Right cardiac atrium (tissue), 5 donors: ENCODE measurements around the gene HPN. TPM values are rescaled to one million over a fixed set of nuclear protein-coding genes. Genes with fewer than 3 reads are reported as not detected.

ENCODE experiments used
- ATAC-seq, 2 donors: fragments of 200-7000 bp; cut with Tn5 transposase; one replicate each; pipeline versions ENCODE4 v1.8.0 to v1.9.1; 2020; ENCODE audit warnings: moderate library complexity in 2 of 2, mild to moderate bottlenecking in 1 of 2
- DNase-seq, 3 donors: peaks; one replicate each; pipeline ENCODE4 v3.0.0-alpha.2; 2020
- H3K27ac ChIP-seq: one replicate; pipeline ENCODE4 v1.5.1; 2013; ENCODE audit warnings: mild to moderate bottlenecking, low read length, control low read depth, moderate library complexity
- H3K27me3 ChIP-seq: one replicate; pipeline ENCODE4 v1.6.1; 2013; ENCODE audit not compliant: control insufficient read depth, insufficient read depth
- H3K4me1 ChIP-seq: one replicate; pipeline ENCODE4 v1.6.1; 2013; ENCODE audit warnings: low read length; ENCODE audit not compliant: control insufficient read depth, insufficient read depth
- H3K4me3 ChIP-seq: one replicate; pipeline ENCODE4 v1.5.1; 2013; ENCODE audit warnings: low read length, control low read depth
- H3K9me3 ChIP-seq: one replicate; pipeline ENCODE4 v1.6.1; 2013; ENCODE audit warnings: low read length; ENCODE audit not compliant: control insufficient read depth
- WGBS: extraction: QIAGEN DNeasy Blood & Tissue Kit; methylation state at CpG from one replicate; pipeline ENCODE4 v1.1.7; 2013; 5-methylcytosine and 5-hydroxymethylcytosine counted together
- intact Hi-C, 4 donors: fragments of 100-400 bp; cut with DNase I; formaldehyde crosslinking; loops; one replicate each; pipeline versions ENCODE4 v1.11.0 to v1.14.0; 2022 to 2023
- polyA plus RNA-seq: library from polyadenylated mRNA; stranded (reverse); fragments of 200-250 nt; gene quantifications from one replicate; pipeline ENCODE4 v1.2.3, GENCODE V29; 2013
- total RNA-seq, 4 donors: library from RNA; stranded (reverse); fragmentation: NEBNext Ultra II Directional; extraction: Animal tissue kit (Norgen Biotek cat#: 25700); gene quantifications; one replicate each; pipeline ENCODE4 v1.2.1, GENCODE V29; 2021
- donor health status: healthy with polysubstance abuse.
- donor health status: DM: no; HTN: yes; CAD: no.
- donor health status: DM: no; HTN: no; CAD: no.
- donor health status: DM: no; HTN: yes; CAD: no; lungs with severe emphysema.
- donor health status: DM: yes; HTN: yes; CAD: no.

Gene HPN
- total and polyA plus RNA-seq, 5 donors = 1.5 to 7.0 (median 4.5) TPM

DNA sequence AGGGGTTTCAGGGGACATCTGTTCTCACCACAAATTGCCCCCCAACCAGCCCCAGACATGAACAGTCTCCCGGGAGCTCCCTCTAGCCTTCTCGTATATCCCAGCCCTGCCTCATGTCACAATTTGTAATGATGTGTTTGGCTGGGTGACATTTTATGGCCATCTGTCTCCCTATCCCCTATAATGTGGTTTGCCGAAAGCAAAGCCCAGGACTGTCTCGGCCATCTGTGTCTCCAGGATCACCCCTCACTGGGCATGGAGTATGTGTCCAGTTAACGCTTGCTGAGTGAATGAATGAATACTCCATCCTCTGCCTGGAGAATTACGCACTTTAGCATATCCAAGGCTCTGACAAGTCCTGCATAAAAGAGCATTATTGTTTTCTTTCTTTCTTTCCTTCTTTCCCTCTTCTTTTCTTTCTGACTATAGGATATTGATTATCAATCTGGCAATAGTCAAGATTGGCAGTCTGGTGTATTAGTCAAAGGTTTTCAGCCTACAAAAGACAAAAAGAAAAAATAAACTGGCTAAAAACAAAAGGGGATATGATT, 15.1 kb downstream of the HPN start:
- Histone ChIP-seq H3K4me1 (no peaks in the 10 kb centered on the region), H3K27me3 (no peaks in the 10 kb centered on the region), H3K4me3 (no peak overlapping the region), H3K27ac (no peak overlapping the region), H3K9me3 (no peaks in the 10 kb centered on the region)
- intact Hi-C loops = no loop called here
- no peak for DNase-seq
- WGBS = 64% methylated on average over 6 of the region's 6 CpGs
- ATAC-seq = no peak

DNA sequence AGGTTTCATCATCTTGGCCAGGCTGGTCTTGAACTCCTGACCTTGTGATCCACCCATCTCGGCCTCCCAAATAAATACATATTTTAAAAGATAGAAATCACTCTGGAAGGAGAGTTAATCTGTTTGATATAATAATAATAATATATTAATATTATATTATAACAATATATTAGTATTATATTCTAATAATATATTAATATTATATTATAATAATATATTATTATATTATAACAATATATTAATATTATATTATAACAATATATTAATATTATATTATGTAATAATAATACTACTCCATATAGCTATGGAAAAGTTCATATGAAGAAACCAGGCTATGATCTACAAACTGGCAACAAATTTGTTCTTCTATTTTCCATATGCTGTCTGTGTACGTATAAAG, 16.8 kb downstream of the HPN start:
- ATAC-seq (no peak), DNase-seq (no peak)
- Histone ChIP-seq H3K4me1 (no peaks in the 10 kb centered on the region), H3K27ac (no peak overlapping the region), H3K4me3 (no peak overlapping the region), H3K9me3 (no peaks in the 10 kb centered on the region), H3K27me3 (no peaks in the 10 kb centered on the region)
- intact Hi-C loops = no loop called here
- WGBS = 74% methylated on average over 2 of the region's 2 CpGs

DNA sequence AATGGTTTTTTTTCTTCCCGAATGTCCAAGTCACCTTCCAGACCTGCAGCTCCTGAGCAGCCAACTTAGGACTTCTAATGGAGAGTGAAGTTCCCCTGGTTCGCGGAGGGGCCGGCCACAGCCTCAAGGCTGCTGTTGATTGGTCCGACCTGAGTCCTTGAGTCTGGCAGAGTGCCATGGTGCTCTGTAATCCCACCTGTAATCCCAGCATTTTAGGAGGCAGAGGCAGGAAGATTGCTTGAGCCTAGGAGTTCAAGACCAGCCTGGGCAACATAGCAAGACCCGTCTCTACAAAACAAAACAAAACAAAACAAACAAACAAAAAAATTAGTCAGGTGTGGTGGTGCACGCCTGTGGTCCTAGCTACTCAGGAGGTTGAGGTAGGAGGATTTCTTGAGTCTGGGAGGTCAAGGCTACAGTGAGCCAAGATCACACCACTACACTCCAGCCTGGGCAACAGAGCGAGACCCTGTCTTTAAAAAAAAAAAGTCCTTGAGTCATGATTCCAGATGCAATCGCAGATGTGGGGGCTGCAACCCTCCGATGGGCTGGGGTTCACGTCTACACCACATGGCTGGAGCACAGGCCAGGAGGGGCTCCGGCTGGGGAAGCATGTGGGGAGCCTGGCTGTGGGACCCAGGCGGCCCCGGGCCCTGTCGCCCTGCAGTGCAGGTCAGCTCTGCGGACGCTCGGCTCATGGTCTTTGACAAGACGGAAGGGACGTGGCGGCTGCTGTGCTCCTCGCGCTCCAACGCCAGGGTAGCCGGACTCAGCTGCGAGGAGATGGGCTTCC, 17.7 kb downstream of the HPN start:
- peak in 1 of 2 donors; percentile 35 for ATAC-seq
- 87% methylated on average over 26 of the region's 26 CpGs for WGBS
- DNase-seq = no peak

DNA sequence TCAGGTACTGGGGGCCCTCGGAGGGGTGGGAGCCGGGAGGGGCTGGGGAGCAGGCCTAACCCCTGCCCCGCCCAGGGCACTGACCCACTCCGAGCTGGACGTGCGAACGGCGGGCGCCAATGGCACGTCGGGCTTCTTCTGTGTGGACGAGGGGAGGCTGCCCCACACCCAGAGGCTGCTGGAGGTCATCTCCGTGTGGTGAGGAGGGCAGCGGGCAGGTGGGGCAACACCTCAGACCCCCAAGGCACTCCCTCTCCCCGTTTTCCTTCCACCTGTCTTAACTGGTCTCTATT, 18.2 kb downstream of the HPN start:
- H3K9me3 ChIP-seq = no peaks in the 10 kb centered on the region
- intact Hi-C loops = loop anchor here in 2 of 4 donors (10.0 kb wide), 1 partner anchor 75 kb away; the partner anchor contains the start of genes FXYD1 (in 2 of the 2) and LGI4 (in 2 of the 2)
- ATAC-seq (no peak), DNase-seq (no peak)
- no peak overlapping the region for H3K27ac ChIP-seq
- 88% methylated on average over 15 of the region's 15 CpGs for WGBS
- no peak overlapping the region for H3K4me3 ChIP-seq
- no peaks in the 10 kb centered on the region for H3K4me1 ChIP-seq
- no peaks in the 10 kb centered on the region for H3K27me3 ChIP-seq

More for the DNA sequence above, 17.7 kb downstream of the HPN start:
- no peaks in the 10 kb centered on the region for H3K4me1 ChIP-seq
- no peaks in the 10 kb centered on the region for H3K9me3 ChIP-seq
- H3K27me3 ChIP-seq = no peaks in the 10 kb centered on the region
- intact Hi-C loops = no loop called here
- no peak overlapping the region for H3K4me3 ChIP-seq
- H3K27ac ChIP-seq = no peak overlapping the region

DNA sequence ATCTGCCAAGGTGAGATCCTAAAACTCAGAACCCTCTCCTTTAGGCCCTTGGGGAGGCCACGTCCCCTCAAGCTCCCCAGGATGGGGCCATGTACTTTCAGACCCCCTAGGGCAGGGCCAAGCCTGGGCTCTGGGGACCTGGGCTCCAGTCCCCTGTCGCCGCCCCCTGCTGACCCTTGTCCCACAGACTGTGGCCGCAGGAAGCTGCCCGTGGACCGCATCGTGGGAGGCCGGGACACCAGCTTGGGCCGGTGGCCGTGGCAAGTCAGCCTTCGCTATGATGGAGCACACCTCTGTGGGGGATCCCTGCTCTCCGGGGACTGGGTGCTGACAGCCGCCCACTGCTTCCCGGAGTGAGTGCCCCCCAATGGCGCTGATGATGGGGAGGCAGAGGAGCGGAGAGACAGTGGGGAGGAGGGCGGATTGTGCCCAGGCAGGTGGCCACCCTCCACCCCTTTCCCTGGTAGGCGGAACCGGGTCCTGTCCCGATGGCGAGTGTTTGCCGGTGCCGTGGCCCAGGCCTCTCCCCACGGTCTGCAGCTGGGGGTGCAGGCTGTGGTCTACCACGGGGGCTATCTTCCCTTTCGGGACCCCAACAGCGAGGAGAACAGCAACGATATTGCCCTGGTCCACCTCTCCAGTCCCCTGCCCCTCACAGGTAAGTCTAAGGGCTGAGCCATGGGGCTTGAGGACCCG, 18.8 kb downstream of the HPN start:
- no peaks in the 10 kb centered on the region for H3K27me3 ChIP-seq
- H3K4me3 ChIP-seq = no peak overlapping the region
- ATAC-seq = peak in 1 of 2 donors; percentile 29
- no peaks in the 10 kb centered on the region for H3K9me3 ChIP-seq
- H3K27ac ChIP-seq = no peak overlapping the region
- no peaks in the 10 kb centered on the region for H3K4me1 ChIP-seq
- DNase-seq = no peak
- 91% methylated on average over 29 of the region's 29 CpGs for WGBS
- intact Hi-C loops = loop anchor here in 2 of 4 donors (10.0 kb wide), 1 partner anchor 74 kb away; the partner anchor contains the start of genes FXYD1 (in 2 of the 2) and LGI4 (in 2 of the 2)

DNA sequence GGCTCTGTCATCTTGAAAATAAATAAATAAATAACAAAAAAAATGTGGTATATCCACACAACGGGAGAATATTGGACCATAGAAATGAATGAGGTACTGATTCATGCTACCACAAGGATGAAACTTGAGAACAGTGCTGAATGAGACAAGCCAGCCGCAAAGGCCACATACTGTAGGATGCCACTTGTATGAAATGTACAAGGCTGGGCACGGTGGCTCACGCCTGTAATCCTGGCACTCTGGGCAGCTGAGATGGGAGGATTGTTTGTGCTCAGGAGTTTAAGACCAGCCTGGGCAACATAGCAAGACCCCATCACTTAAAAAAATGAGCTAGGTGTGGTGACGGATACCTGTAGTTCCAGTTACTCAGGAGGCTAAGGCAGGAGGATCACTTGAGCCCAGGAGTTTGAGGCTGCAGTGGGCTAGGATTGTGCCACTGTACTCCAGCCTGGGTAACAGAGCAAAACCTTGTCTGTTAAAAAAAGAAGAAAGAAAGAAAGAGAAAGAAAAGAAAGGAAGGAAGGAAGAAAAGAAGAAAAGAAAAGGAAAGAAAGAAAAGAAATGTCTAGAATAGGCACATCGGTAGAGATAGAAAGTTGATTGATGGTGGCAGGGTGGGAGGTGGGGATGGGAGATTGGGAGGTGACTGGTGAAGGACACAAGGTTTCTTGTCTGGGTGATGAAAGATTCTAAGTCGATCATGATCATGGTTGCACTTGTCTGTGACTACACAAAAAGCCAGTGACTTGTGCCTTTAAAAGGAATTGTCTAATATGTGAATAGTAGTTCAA, 20.3 kb downstream of the HPN start:
- Histone ChIP-seq H3K27me3 (no peaks in the 10 kb centered on the region), H3K27ac (no peak overlapping the region), H3K4me1 (no peaks in the 10 kb centered on the region), H3K9me3 (no peaks in the 10 kb centered on the region), H3K4me3 (no peak overlapping the region)
- ATAC-seq (no peak), DNase-seq (no peak)
- intact Hi-C loops = loop anchor here in 2 of 4 donors (10.0 kb wide), 1 partner anchor 73 kb away; the partner anchor contains the start of genes FXYD1 (in 2 of the 2) and LGI4 (in 2 of the 2)
- 65% methylated on average over 7 of the region's 7 CpGs for WGBS

DNA sequence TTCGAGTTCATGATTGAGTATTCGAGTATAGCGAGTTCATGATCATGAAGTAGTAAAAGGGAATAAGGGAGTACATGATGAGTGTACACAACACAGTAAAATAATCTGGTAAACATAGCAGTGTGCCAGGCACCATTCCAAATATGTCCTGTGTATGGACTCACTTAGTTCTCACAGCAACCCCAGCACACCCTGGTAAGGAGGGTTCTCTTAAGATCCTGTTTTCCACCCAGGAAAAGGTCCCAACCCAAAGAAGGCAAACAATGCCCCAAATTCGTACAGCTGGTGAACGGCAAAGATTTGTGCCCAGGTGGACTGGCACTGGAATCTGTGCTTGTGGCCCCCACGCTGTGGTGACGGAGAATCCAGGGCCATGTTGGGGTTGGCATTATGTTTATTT, 21.4 kb downstream of the HPN start:
- no peaks in the 10 kb centered on the region for H3K27me3 ChIP-seq
- ATAC-seq (no peak), DNase-seq (no peak)
- intact Hi-C loops = loop anchor here in 2 of 4 donors (10.0 kb wide), 1 partner anchor 72 kb away; the partner anchor contains the start of genes FXYD1 (in 2 of the 2) and LGI4 (in 2 of the 2)
- WGBS = 87% methylated on average over 7 of the region's 7 CpGs
- no peaks in the 10 kb centered on the region for H3K9me3 ChIP-seq
- H3K27ac ChIP-seq = no peak overlapping the region
- H3K4me1 ChIP-seq = no peaks in the 10 kb centered on the region
- H3K4me3 ChIP-seq = no peak overlapping the region

DNA sequence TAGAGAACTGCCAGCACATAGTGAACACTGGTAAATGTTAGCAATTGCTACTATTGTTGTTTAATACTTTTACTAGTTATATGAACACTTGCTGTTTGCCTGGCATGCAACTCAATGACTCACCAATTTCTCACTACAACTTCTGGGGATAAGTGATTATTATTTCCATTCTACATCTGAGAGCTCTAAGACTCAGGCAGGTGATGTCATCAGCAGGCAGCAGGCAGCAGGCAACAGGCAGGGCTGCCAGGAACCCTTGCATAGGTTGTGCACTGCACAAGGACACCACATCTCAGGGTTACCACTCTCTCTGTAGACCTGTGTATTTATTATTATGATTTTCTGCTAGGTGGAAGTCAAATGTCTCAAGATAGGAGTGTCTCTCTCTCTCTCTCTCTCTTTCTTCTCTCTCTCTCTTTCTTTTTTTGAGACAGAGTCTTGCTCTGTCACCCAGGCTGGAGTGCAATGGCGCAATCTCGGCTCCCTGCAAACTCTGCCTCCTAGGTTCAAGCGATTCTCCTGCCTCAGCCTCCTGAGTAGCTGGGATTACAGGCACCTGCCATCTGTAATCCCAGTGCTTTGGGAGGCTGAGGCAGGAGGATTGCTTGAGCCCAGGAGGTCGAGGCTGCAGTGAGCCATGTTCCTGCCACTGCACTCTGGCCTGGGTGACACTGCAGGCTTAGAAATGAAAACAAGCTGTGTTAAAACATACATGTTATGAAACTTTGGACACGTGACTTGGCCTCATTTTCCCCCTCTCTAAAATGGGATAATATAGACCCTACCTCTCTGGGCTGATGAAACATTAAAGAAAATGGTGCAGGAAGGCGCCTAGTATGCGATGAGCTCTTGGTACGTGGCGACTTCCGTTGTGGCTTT, 22.7 kb downstream of the HPN start:
- no peak overlapping the region for H3K4me3 ChIP-seq
- H3K4me1 ChIP-seq = no peaks in the 10 kb centered on the region
- no peaks in the 10 kb centered on the region for H3K9me3 ChIP-seq
- no peak overlapping the region for H3K27ac ChIP-seq
- DNase-seq (no peak), ATAC-seq (no peak)
- H3K27me3 ChIP-seq = no peaks in the 10 kb centered on the region
- intact Hi-C loops = loop anchor here in 2 of 4 donors (10.0 kb wide), 1 partner anchor 71 kb away; the partner anchor contains the start of genes FXYD1 (in 2 of the 2) and LGI4 (in 2 of the 2)
- WGBS = 81% methylated on average over 10 of the region's 10 CpGs

DNA sequence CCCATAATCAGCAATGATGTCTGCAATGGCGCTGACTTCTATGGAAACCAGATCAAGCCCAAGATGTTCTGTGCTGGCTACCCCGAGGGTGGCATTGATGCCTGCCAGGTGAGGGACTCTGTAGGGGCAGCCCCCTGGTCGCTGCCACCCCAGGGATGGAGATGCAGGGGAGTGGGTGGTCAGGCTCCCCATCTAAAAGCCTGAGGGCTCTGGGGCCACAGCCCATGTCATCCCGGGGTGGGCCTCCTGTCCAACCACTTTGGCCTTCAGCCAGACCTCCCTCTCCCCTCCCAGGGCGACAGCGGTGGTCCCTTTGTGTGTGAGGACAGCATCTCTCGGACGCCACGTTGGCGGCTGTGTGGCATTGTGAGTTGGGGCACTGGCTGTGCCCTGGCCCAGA, 24.1 kb downstream of the HPN start:
- 85% methylated on average over 10 of the region's 10 CpGs for WGBS
- H3K27me3 ChIP-seq = no peaks in the 10 kb centered on the region
- DNase-seq (no peak), ATAC-seq (no peak)
- H3K4me1 ChIP-seq = no peaks in the 10 kb centered on the region
- no peaks in the 10 kb centered on the region for H3K9me3 ChIP-seq
- H3K4me3 ChIP-seq = no peak overlapping the region
- H3K27ac ChIP-seq = no peak overlapping the region
- intact Hi-C loops = loop anchor here in 2 of 4 donors (10.0 kb wide), 1 partner anchor 69 kb away; the partner anchor contains the start of genes FXYD1 (in 2 of the 2) and LGI4 (in 2 of the 2)

DNA sequence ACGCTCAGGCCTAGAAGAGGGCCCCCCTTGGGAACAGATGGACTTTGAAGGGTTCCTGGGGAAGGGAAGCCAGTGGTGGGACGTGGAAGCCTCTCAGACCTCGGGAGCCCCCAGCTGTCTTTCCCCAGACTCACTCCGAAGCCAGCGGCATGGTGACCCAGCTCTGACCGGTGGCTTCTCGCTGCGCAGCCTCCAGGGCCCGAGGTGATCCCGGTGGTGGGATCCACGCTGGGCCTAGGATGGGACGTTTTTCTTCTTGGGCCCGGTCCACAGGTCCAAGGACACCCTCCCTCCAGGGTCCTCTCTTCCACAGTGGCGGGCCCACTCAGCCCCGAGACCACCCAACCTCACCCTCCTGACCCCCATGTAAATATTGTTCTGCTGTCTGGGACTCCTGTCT, 24.6 kb downstream of the HPN start:
- Histone ChIP-seq H3K27ac (no peak overlapping the region), H3K4me1 (no peaks in the 10 kb centered on the region), H3K9me3 (no peaks in the 10 kb centered on the region), H3K4me3 (no peak overlapping the region), H3K27me3 (no peaks in the 10 kb centered on the region)
- intact Hi-C loops = loop anchor here in 2 of 4 donors (10.0 kb wide), 1 partner anchor 69 kb away; the partner anchor contains the start of genes FXYD1 (in 2 of the 2) and LGI4 (in 2 of the 2)
- no peak for DNase-seq
- ATAC-seq = no peak
- WGBS = 90% methylated on average over 15 of the region's 15 CpGs
